ENCODE results near the gene DPP7.

The DPP7 gene

GRCh38 chr9:137115394-137116026, 977 bp upstream of the DPP7 start:
- Histone ChIP-seq H3K9me3 (no peaks in the 10 kb centered on the region), H3K36me3 (replicated peaks) (peaks cover 18% of the 10 kb centered on the region), H3K4me3 (peak overlapping the region; percentile 47), H3K4me1 (peaks cover 9% of the 10 kb centered on the region; the same call in 1 of the 2 replicates), H3K27me3 (ENCODE audit: low read depth) (no peaks in the 10 kb centered on the region)
- DNase-seq (ENCODE audit: low spot score in 2 of 2), result no peak
- in situ Hi-C loops (cut with MboI; ENCODE audit: low sequenced_read_pairs), result no loop called here

- in situ Hi-C loops (cut with MboI; ENCODE audit: low sequenced_read_pairs), result no loop called here
- peak overlapping the region; percentile 47 for H3K4me3 ChIP-seq
Measured at GRCh38 chr9:137114220-137114612, 317 bp downstream of the DPP7 start.

DNA sequence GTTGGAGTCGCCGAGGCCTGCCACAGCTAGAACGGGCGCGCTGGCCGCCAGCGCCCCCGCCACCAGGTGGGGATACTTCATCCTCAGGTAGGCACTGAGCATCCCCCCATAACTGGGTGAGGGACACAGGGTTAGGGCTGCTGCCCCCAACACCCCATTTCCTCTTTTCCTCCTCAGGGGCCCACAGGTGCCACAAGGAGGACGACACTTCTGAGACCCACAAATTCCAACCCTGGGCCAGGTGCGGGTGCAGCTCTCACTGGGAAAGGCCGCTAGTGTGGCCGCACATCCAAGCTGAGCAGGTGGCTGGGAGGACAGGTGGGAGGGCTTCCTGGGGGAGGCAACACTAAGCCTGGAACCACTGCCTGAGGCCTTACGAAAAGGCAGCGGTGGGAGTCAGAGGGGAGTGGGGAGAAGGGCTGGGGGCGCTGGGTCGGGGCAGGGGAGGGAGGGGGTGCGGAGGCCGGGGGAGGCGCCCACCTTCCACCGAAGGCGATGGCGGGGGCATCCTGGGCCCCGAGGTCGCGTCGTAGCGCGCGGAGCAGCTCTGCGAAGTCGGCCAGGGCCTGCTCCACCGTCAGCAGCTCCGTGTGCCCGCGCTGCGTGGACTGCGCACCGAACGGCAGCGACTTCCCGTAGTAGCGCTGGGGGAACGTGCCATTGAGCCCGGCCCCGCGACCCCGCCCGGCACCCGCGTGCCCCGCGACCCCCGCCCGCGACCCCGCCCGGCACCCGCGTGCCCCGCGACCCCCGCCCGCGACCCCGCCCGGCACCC, 961 bp downstream of the DPP7 start:
- Histone ChIP-seq H3K4me1 (peaks cover 9% of the 10 kb centered on the region; the same call in 1 of the 2 replicates), H3K36me3 (replicated peaks) (peaks cover 37% of the 10 kb centered on the region), H3K9me3 (no peaks in the 10 kb centered on the region), H3K27me3 (ENCODE audit: low read depth) (no peaks in the 10 kb centered on the region), H3K4me3 (peak overlapping the region; percentile 47)
- DNase-seq (ENCODE audit: low spot score in 2 of 2), result no peak
- in situ Hi-C loops (cut with MboI; ENCODE audit: low sequenced_read_pairs), result no loop called here

More at GRCh38 chr9:137114220-137114612, 317 bp downstream of the DPP7 start:
- Histone ChIP-seq H3K4me1 (peaks cover 9% of the 10 kb centered on the region; the same call in 1 of the 2 replicates), H3K9me3 (no peaks in the 10 kb centered on the region), H3K27me3 (ENCODE audit: low read depth) (no peaks in the 10 kb centered on the region), H3K36me3 (replicated peaks) (peaks cover 30% of the 10 kb centered on the region)
- no peak for DNase-seq (ENCODE audit: low spot score in 2 of 2)

DNA sequence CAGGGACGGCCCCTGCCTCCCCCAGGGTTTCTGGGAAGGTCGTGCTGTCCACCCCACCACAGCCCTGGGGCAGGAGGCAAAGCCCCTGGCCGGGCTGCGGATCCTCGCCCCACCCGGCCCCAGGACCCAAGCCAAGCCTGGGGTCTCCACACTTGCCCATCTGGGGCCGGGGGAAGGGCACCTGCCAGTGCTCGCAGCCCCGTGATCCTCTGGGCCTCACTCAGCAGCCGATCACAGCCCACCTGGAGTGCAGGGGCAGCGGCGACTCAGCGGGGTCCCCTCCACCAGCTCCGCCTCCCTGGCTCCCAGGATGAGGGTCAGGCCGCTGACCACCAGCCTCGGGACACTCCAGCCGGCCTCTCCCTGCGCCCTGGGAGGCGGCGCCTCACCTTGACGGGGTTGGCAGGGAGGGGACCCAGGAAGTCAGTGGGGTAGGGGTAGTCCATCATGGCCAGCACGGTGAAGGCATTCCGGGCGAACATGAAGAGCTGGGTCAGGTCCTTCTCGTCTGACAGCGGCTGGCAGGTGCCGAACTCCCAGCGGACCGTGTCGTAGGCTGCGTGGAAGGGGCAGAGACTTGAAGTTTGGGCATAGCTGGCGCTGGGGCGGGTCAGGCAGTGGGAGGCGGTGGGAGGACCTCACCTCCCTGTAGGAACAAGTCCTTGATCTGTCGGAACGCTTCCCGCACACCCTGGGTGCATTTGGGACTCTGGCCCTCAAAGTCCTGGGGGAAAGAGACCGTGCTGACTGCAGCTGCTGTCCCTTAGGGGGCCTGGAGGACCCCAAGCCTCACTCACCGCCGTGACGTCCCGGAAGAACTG, 1.8 kb downstream of the DPP7 start:
- peaks cover 45% of the 10 kb centered on the region for H3K36me3 ChIP-seq (replicated peaks)
- H3K27me3 ChIP-seq (ENCODE audit: low read depth), result no peaks in the 10 kb centered on the region
- no peaks in the 10 kb centered on the region for H3K9me3 ChIP-seq
- peaks cover 9% of the 10 kb centered on the region; the same call in 1 of the 2 replicates for H3K4me1 ChIP-seq
- peak overlapping the region; percentile 47 for H3K4me3 ChIP-seq
- in situ Hi-C loops (cut with MboI; ENCODE audit: low sequenced_read_pairs), result no loop called here
- DNase-seq (ENCODE audit: low spot score in 2 of 2), result no peak

- Histone ChIP-seq H3K36me3 (replicated peaks) (peaks cover 53% of the 10 kb centered on the region), H3K27me3 (ENCODE audit: low read depth) (no peaks in the 10 kb centered on the region), H3K4me3 (no peak overlapping the region), H3K9me3 (no peaks in the 10 kb centered on the region), H3K4me1 (peaks cover 9% of the 10 kb centered on the region; the same call in 1 of the 2 replicates)
- no peak for DNase-seq (ENCODE audit: low spot score in 2 of 2)
- in situ Hi-C loops (cut with MboI; ENCODE audit: low sequenced_read_pairs), result no loop called here
Measured at GRCh38 chr9:137111788-137112563, 2.6 kb downstream of the DPP7 start.

- H3K36me3 ChIP-seq (replicated peaks), result peaks cover 59% of the 10 kb centered on the region
- H3K9me3 ChIP-seq, result no peaks in the 10 kb centered on the region
- in situ Hi-C loops (cut with MboI; ENCODE audit: low sequenced_read_pairs), result no loop called here
- no peak overlapping the region for H3K4me3 ChIP-seq
- peaks cover 9% of the 10 kb centered on the region; the same call in 1 of the 2 replicates for H3K4me1 ChIP-seq
- DNase-seq (ENCODE audit: low spot score in 2 of 2), result no peak
- H3K27me3 ChIP-seq (ENCODE audit: low read depth), result no peaks in the 10 kb centered on the region
Measured at GRCh38 chr9:137110911-137111787, 3.4 kb downstream of the DPP7 start.

GRCh38 chr9:137110147-137110910, 4.2 kb downstream of the DPP7 start:
- in situ Hi-C loops (cut with MboI; ENCODE audit: low sequenced_read_pairs), result no loop called here
- Histone ChIP-seq H3K9me3 (no peaks in the 10 kb centered on the region), H3K36me3 (replicated peaks) (peaks cover 66% of the 10 kb centered on the region), H3K27me3 (ENCODE audit: low read depth) (no peaks in the 10 kb centered on the region), H3K4me3 (no peak overlapping the region), H3K4me1 (peaks cover 7% of the 10 kb centered on the region; the same call in 1 of the 2 replicates)
- no peak for DNase-seq (ENCODE audit: low spot score in 2 of 2)

GRCh38 chr9:137109250-137110146, 5.0 kb downstream of the DPP7 start:
- H3K9me3 ChIP-seq, result no peaks in the 10 kb centered on the region
- H3K27me3 ChIP-seq (ENCODE audit: low read depth), result no peaks in the 10 kb centered on the region
- H3K36me3 ChIP-seq (replicated peaks), result peaks cover 67% of the 10 kb centered on the region
- no peaks in the 10 kb centered on the region for H3K4me1 ChIP-seq
- in situ Hi-C loops (cut with MboI; ENCODE audit: low sequenced_read_pairs), result no loop called here
- DNase-seq (ENCODE audit: low spot score in 2 of 2), result no peak
- no peak overlapping the region for H3K4me3 ChIP-seq

- H3K4me1 ChIP-seq, result no peaks in the 10 kb centered on the region
- DNase-seq (ENCODE audit: low spot score in 2 of 2), result no peak
- H3K27me3 ChIP-seq (ENCODE audit: low read depth), result no peaks in the 10 kb centered on the region
- H3K36me3 ChIP-seq (replicated peaks), result peaks cover 74% of the 10 kb centered on the region
- H3K9me3 ChIP-seq, result no peaks in the 10 kb centered on the region
- no peak overlapping the region for H3K4me3 ChIP-seq
- in situ Hi-C loops (cut with MboI; ENCODE audit: low sequenced_read_pairs), result no loop called here
Measured at GRCh38 chr9:137108608-137109249, 5.8 kb downstream of the DPP7 start.

GRCh38 chr9:137107982-137108381, 6.6 kb downstream of the DPP7 start:
- Histone ChIP-seq H3K4me1 (no peaks in the 10 kb centered on the region), H3K9me3 (no peaks in the 10 kb centered on the region), H3K27me3 (ENCODE audit: low read depth) (no peaks in the 10 kb centered on the region), H3K4me3 (no peak overlapping the region), H3K36me3 (replicated peaks) (peaks cover 73% of the 10 kb centered on the region)
- in situ Hi-C loops (cut with MboI; ENCODE audit: low sequenced_read_pairs), result no loop called here
- DNase-seq (ENCODE audit: low spot score in 2 of 2), result no peak

Measured in HAP-1 (cell line).